Measurements from ENCODE around the gene NCKAP5. TPM values are rescaled to one million over a fixed set of nuclear protein-coding genes. Genes with fewer than 3 reads are reported as not detected.

Gene NCKAP5
- total RNA-seq, 2 donors from 2014 or later: not detected

- Mint-ChIP-seq H3K9me3 (peaks cover 9 to 10% of the 10 kb centered on the region in 2 donors), H3K36me3 (no peaks in the 10 kb centered on the region), H3K27ac (no peak overlapping the region)
- no peak for ATAC-seq
- DNase-seq (ENCODE audit: low spot score in 2 of 2): no peak
Observed at GRCh38 chr2:133342286-133343017, 225.8 kb downstream of the NCKAP5 start.

DNA sequence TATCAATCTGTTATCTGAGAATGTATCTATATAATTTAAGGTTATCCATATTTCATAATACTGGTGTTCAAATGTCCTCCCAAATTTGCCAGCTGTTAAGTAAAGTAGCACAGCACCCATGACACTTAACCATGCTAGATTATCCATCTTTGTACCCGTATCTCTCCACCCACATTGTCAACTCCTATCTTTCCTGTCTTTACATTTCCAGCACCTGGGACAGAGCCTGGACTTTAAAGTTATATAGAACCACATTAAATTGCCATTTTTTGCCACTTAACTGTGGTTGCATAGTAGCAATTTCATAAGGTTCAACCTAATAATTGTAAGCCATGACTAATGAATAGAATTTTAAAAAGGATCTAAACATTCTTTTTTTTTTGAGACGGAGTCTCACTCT is 226.7 kb downstream of the NCKAP5 start:
- Mint-ChIP-seq H3K27ac (no peak overlapping the region), H3K36me3 (no peaks in the 10 kb centered on the region), H3K9me3 (peaks cover 9 to 10% of the 10 kb centered on the region in 2 donors)
- ATAC-seq: no peak
- DNase-seq (ENCODE audit: low spot score in 2 of 2): no peak

GRCh38 chr2:133338224-133338623 is 230.0 kb downstream of the NCKAP5 start:
- ATAC-seq (no peak), DNase-seq (ENCODE audit: low spot score in 2 of 2) (no peak)
- no peak overlapping the region for H3K27ac Mint-ChIP-seq
- no peaks in the 10 kb centered on the region for H3K36me3 Mint-ChIP-seq
- peaks cover 0 to under 1% of the 10 kb centered on the region in 2 donors for H3K9me3 Mint-ChIP-seq

- DNase-seq (ENCODE audit: low spot score in 2 of 2): no peak
- no peak for ATAC-seq
- Mint-ChIP-seq H3K27ac (no peak overlapping the region), H3K36me3 (no peaks in the 10 kb centered on the region), H3K9me3 (peaks cover 0 to 4% of the 10 kb centered on the region in 2 donors)
Observed at GRCh38 chr2:133334923-133335322, 233.3 kb downstream of the NCKAP5 start.

DNA sequence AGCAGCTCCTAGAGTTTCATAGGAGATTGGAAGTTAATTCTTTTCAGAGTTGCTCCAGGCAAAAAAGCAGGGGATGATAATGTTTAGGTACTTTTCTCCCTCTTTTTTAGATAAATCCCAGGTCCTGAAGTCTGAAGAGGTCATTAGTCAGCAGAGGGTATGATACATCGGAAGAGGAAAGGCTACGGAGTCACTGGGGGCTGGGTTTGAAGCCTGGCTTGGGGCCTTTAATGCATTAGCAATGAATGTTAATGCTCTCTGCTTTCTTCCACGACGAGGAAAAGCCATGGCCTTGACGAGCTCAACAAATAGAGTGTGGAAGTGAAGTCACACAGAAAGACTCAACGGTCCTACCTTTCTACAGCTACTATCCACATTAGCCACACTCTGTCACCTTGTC is 235.1 kb downstream of the NCKAP5 start:
- Mint-ChIP-seq H3K27ac (no peak overlapping the region), H3K36me3 (no peaks in the 10 kb centered on the region), H3K9me3 (peaks cover 0 to 4% of the 10 kb centered on the region in 2 donors)
- DNase-seq (ENCODE audit: low spot score in 2 of 2): no peak
- ATAC-seq: no peak

GRCh38 chr2:133331436-133331835 is 236.8 kb downstream of the NCKAP5 start:
- H3K27ac Mint-ChIP-seq: no peak overlapping the region
- H3K36me3 Mint-ChIP-seq: no peaks in the 10 kb centered on the region
- ATAC-seq (no peak), DNase-seq (ENCODE audit: low spot score in 2 of 2) (no peak)
- H3K9me3 Mint-ChIP-seq: peaks cover 3 to 4% of the 10 kb centered on the region in 2 donors

DNA sequence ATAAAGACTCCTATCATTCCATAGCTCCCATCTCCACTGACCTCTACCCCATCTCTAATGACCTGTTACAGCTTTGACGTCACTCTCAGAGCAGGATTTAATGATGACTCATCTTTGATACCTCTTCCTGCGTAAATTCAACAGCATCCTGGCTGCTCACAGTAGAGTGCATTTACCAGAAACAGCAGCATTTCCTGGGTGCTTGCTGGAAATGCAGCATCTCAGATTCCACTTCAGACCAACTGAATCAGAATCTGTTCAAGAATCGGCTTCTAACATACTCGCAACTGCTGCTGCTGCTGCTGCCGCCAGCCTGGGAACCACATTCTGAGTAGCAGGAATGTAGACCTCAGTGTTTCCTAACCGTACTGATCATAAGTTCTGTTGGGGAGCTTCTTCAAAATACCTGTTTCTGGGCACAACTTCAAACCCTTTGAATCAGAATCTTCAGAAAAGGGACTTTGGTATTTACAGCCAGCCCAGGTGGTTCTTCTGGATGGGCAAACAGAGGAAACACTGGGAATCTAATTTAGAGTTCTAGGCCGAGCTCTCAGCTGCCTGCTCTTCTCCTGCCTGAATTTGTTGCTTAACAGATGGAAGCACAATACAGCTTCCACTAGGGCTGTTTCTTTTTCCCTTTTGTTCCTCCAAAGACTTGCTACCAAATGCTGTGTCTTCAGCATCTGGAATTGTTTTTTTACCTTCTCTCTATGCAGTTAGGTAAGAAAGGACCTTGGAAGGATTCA is 241.4 kb downstream of the NCKAP5 start:
- no peaks in the 10 kb centered on the region for H3K36me3 Mint-ChIP-seq
- no peak overlapping the region for H3K27ac Mint-ChIP-seq
- no peak for ATAC-seq
- DNase-seq (ENCODE audit: low spot score in 2 of 2): no peak
- H3K9me3 Mint-ChIP-seq: peaks cover 0 to 3% of the 10 kb centered on the region in 2 donors

GRCh38 chr2:133324150-133324561 is 244.1 kb downstream of the NCKAP5 start:
- DNase-seq (ENCODE audit: low spot score in 2 of 2): no peak
- Mint-ChIP-seq H3K9me3 (peaks cover 0 to 3% of the 10 kb centered on the region in 2 donors), H3K36me3 (no peaks in the 10 kb centered on the region)

DNA sequence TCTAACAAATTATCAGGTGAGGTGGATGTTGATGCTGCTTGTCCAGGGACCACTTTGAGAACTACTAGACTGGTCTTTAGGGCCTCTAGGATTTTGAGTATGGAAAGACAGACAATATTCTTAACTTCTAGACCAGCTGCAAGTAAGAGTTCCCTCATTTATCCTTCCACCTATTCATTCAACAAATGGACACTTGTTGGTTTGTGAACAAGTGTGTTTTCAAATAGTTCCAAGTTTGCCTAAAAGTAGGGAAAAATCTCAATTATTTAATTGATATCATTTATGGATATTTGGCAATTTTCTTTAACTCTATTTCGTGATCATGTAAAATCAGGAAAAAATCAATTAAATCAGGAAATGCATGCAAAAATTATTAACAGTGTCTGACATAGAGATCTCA is 245.4 kb downstream of the NCKAP5 start:
- DNase-seq (ENCODE audit: low spot score in 2 of 2): no peak
- ATAC-seq: no peak
- Mint-ChIP-seq H3K27ac (no peak overlapping the region), H3K9me3 (peaks cover 0 to 3% of the 10 kb centered on the region in 2 donors), H3K36me3 (no peaks in the 10 kb centered on the region)

More at GRCh38 chr2:133324150-133324561, 244.1 kb downstream of the NCKAP5 start:
- no peak overlapping the region for H3K27ac Mint-ChIP-seq
- ATAC-seq: no peak

GRCh38 chr2:133317178-133317577 is 251.1 kb downstream of the NCKAP5 start:
- H3K27ac Mint-ChIP-seq: no peak overlapping the region
- peaks cover 7 to 13% of the 10 kb centered on the region in 2 donors for H3K9me3 Mint-ChIP-seq
- H3K36me3 Mint-ChIP-seq: peaks cover 0 to 4% of the 10 kb centered on the region in 2 donors
- ATAC-seq: no peak
- no peak for DNase-seq (ENCODE audit: low spot score in 2 of 2)

GRCh38 chr2:133316557-133316956 is 251.7 kb downstream of the NCKAP5 start:
- H3K9me3 Mint-ChIP-seq: peaks cover 7 to 13% of the 10 kb centered on the region in 2 donors
- no peak overlapping the region for H3K27ac Mint-ChIP-seq
- peaks cover 0 to 4% of the 10 kb centered on the region in 2 donors for H3K36me3 Mint-ChIP-seq
- DNase-seq (ENCODE audit: low spot score in 2 of 2): no peak
- ATAC-seq: no peak

- DNase-seq (ENCODE audit: low spot score in 2 of 2): no peak
- H3K27ac Mint-ChIP-seq: no peak overlapping the region
- peaks cover 7 to 16% of the 10 kb centered on the region in 2 donors for H3K9me3 Mint-ChIP-seq
- no peak for ATAC-seq
- H3K36me3 Mint-ChIP-seq: peaks cover 0 to 4% of the 10 kb centered on the region in 2 donors
Observed at GRCh38 chr2:133315280-133315679, 253.0 kb downstream of the NCKAP5 start.

DNA sequence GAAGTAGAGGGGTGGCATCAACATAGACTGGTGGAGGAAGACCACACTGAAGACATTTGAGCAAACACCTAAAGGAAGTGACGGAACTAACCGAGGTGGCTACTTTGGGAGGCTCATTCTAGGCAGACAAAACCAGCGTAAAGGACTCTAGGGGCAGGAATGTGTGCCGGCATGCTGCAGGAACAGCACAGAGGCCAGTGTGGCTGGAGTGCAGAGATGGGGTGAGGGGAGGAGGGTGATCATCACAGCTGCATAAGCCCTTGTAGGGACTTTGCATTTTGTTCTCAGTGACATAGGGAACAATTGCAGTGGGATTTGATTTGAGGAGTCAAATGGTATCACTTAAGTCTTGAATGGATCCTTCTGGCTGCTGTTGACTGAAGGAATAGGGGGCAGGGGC is 253.5 kb downstream of the NCKAP5 start:
- DNase-seq (ENCODE audit: low spot score in 2 of 2): no peak
- peaks cover 0 to 4% of the 10 kb centered on the region in 2 donors for H3K36me3 Mint-ChIP-seq
- peaks cover 7 to 17% of the 10 kb centered on the region in 2 donors for H3K9me3 Mint-ChIP-seq
- H3K27ac Mint-ChIP-seq: peak overlapping the region in 1 of 2 donors; percentile 6
- ATAC-seq: no peak

DNA sequence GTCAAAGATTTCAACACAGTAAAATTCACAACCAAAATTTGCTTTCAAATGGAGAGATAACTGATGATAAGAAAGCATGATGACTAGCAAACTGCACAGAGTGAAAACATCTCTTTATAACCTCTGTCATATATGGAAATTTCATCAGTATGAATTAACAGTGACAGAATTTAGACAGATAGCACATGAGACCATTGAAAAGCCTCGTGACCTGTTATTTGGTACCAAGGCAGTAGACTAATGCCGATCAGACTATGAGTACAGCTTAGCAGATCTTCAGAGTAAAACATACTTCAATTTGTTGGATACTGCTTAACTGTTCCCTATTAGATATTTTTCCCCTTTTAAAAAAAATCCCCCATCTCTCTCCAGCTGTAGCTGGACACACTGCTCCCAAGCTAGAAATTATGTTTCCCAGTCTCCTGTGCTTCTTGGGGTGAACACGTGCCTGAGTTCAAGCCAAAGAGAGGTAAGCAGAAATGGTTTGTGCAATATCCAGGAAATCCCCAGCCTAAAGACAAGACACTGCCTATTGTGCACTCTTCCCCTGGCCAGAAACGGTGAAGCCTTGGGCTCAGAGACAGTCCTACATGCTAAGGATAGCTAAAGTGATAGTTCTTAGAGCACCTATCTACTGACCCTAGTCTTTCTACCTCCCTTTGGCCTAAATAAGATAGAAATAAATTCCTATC is 256.1 kb downstream of the NCKAP5 start:
- peaks cover 0 to 4% of the 10 kb centered on the region in 2 donors for H3K36me3 Mint-ChIP-seq
- no peak overlapping the region for H3K27ac Mint-ChIP-seq
- no peak for ATAC-seq
- H3K9me3 Mint-ChIP-seq: peaks cover 11 to 21% of the 10 kb centered on the region in 2 donors
- DNase-seq (ENCODE audit: low spot score in 2 of 2): no peak

DNA sequence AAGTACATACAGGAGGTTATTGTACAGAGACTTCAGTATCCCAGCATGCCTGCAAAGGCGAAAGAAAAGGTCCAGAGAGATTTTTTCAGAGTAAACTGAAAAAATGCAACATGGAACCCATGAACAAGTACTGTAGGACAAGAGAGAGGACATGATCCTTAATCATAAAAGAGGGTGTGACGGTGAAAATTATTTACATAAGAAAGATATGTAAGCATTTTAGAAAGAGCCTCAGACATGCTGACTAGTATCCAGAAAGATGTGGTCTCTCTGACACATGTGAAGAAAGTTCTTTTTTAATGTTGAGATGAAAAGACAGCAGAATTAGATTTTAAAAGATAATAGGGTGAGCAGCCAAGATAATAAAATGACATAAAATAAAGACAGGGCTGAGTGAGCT is 262.0 kb downstream of the NCKAP5 start:
- Mint-ChIP-seq H3K27ac (no peak overlapping the region), H3K36me3 (no peaks in the 10 kb centered on the region), H3K9me3 (peaks cover 10 to 19% of the 10 kb centered on the region in 2 donors)
- DNase-seq (ENCODE audit: low spot score in 2 of 2): no peak
- no peak for ATAC-seq

GRCh38 chr2:133304344-133304743 is 263.9 kb downstream of the NCKAP5 start:
- no peak for ATAC-seq
- Mint-ChIP-seq H3K9me3 (peaks cover 10 to 15% of the 10 kb centered on the region in 2 donors), H3K27ac (no peak overlapping the region), H3K36me3 (no peaks in the 10 kb centered on the region)
- no peak for DNase-seq (ENCODE audit: low spot score in 2 of 2)

GRCh38 chr2:133303150-133303549 is 265.1 kb downstream of the NCKAP5 start:
- DNase-seq (ENCODE audit: low spot score in 2 of 2) (no peak), ATAC-seq (no peak)
- Mint-ChIP-seq H3K36me3 (no peaks in the 10 kb centered on the region), H3K27ac (no peak overlapping the region), H3K9me3 (peaks cover 10 to 15% of the 10 kb centered on the region in 2 donors)
